A172 (cell line): ENCODE measurements around the gene CTNNA3. TPM values are rescaled to one million over a fixed set of nuclear protein-coding genes. Genes with fewer than 3 reads are reported as not detected.

Source experiments
- DNase-seq: peaks from one replicate; pipeline ENCODE4 v3.0.0-alpha.2; 2015; ENCODE audit warnings: low spot score
- total RNA-seq: library from RNA; depleted of rRNA; stranded (reverse); fragments of >200 nt; shearing (Covaris generic); gene quantifications from 2 replicates; pipeline ENCODE4 v1.2.3, GENCODE V29; 2014

Gene CTNNA3
- total RNA-seq, 1 experiment from 2014 or later: not detected

GRCh38 chr10:66819691-66820090, 876.3 kb downstream of the CTNNA3 start:
- DNase-seq: no peak

GRCh38 chr10:66813122-66813521, 882.9 kb downstream of the CTNNA3 start:
- no peak for DNase-seq

- DNase-seq: no peak
These were observed 884.8 kb downstream of the CTNNA3 start for GRCh38 chr10:66811211-66811610.

GRCh38 chr10:66809402-66809801, 886.6 kb downstream of the CTNNA3 start:
- no peak for DNase-seq

- DNase-seq: no peak
These were observed 890.4 kb downstream of the CTNNA3 start for GRCh38 chr10:66805612-66806011.

GRCh38 chr10:66804962-66805361, 891.0 kb downstream of the CTNNA3 start:
- no peak for DNase-seq

GRCh38 chr10:66803174-66803573, 892.8 kb downstream of the CTNNA3 start:
- DNase-seq: no peak

- peak; percentile 25 for DNase-seq
These were observed 896.5 kb downstream of the CTNNA3 start for GRCh38 chr10:66799474-66799873.

GRCh38 chr10:66795866-66796265, 900.1 kb downstream of the CTNNA3 start:
- no peak for DNase-seq

GRCh38 chr10:66792441-66792840, 903.6 kb downstream of the CTNNA3 start:
- DNase-seq: no peak

GRCh38 chr10:66788178-66788987, 907.6 kb downstream of the CTNNA3 start:
- DNase-seq: no peak

- no peak for DNase-seq
These were observed 909.3 kb downstream of the CTNNA3 start for GRCh38 chr10:66786709-66787108.

GRCh38 chr10:66784770-66785169, 911.2 kb downstream of the CTNNA3 start:
- DNase-seq: no peak

- DNase-seq: peak; percentile 25
These were observed 912.7 kb downstream of the CTNNA3 start for GRCh38 chr10:66783316-66783715.

GRCh38 chr10:66782776-66783175, 913.2 kb downstream of the CTNNA3 start:
- peak; percentile 30 for DNase-seq

GRCh38 chr10:66782144-66782543, 913.9 kb downstream of the CTNNA3 start:
- DNase-seq: no peak

- no peak for DNase-seq
These were observed 915.2 kb downstream of the CTNNA3 start for GRCh38 chr10:66780796-66781195.

GRCh38 chr10:66778351-66778750, 917.6 kb downstream of the CTNNA3 start:
- no peak for DNase-seq

GRCh38 chr10:66777665-66778064, 918.3 kb downstream of the CTNNA3 start:
- no peak for DNase-seq

- no peak for DNase-seq
These were observed 922.5 kb downstream of the CTNNA3 start for GRCh38 chr10:66773472-66773817.

- no peak for DNase-seq
These were observed 923.2 kb downstream of the CTNNA3 start for GRCh38 chr10:66772548-66773471.

- no peak for DNase-seq
These were observed 928.3 kb downstream of the CTNNA3 start for GRCh38 chr10:66767707-66768106.

GRCh38 chr10:66762218-66762729, 933.7 kb downstream of the CTNNA3 start:
- DNase-seq: no peak
